Activated gamma-delta T cell (primary cell): Measurements from ENCODE around the gene ERG28.
"Not testable (repeated sequence)": the region's sequence is repeated elsewhere in the genome, so short reads cannot be mapped to it uniquely, and the experiment has no call there.

Experiments used
- DNase-seq: peaks from one replicate; lab custom pipeline; 2025; lab: John Stamatoyannopoulos, UW
- total RNA-seq, 2 donors: gene quantifications; one replicate each; lab custom pipeline; 2026; lab: John Stamatoyannopoulos, UW

The ERG28 gene, protein sequence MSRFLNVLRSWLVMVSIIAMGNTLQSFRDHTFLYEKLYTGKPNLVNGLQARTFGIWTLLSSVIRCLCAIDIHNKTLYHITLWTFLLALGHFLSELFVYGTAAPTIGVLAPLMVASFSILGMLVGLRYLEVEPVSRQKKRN
- 22.5 to 23.2 reads per million in 2 donors for total RNA-seq

DNA sequence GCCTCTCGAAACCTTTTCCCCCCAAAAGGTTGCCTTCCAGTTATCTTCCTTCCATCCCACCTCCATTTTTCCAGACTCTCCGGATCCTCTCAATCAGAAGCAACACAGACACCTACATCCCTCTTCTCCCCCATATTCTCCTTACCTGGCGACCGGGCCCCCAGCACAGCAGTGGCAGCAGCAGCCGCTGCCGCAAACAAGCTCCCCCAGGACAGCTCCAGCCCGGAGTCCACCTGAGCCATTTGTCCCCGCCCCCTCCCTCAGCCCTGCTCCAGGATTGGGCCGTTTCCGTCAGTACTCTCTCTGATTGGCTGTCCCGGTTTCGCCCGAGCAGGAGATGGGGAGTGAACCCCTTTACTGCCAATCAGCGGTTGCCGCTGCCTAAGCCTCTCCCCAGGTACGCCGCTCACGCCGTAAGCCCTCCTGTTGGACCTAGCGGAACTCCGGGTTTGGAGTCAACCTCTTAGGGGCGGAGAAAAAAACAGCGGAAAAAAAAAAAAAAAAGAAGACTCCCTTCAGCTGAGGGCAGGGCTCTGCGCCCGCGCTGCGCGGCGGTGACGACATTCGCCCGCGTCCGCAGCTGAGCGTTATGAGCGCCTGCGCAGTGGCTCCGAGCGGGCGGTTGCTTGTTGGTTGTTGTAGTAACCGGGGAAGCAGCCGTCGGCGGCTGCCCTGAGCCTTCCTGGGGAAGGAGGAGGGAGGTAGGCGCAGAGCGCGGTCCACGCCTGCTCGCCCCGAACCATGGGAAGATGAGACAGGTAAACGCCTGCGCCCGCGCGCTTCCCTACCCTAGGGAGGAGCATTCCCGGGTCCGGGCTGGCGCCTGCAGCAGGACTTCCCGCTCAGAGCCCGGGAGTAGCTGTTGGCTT, at the start of gene ERG28, which contains the start of gene TTLL5:
TSS of gene ERG28 (minus strand) at position 247 of the 869 bp plus-strand sequence. CDS start 3,374 bp downstream, outside the sequence.
TSS of gene TTLL5 (plus strand) at position 617 of the 869 bp plus-strand sequence. CDS start 1,904 bp downstream, outside the sequence.
- DNase-seq, result peak; percentile 95

- no peak for DNase-seq
These were observed 48.6 kb upstream of the ERG28 start for GRCh38 chr14:75709207-75709812.

DNA sequence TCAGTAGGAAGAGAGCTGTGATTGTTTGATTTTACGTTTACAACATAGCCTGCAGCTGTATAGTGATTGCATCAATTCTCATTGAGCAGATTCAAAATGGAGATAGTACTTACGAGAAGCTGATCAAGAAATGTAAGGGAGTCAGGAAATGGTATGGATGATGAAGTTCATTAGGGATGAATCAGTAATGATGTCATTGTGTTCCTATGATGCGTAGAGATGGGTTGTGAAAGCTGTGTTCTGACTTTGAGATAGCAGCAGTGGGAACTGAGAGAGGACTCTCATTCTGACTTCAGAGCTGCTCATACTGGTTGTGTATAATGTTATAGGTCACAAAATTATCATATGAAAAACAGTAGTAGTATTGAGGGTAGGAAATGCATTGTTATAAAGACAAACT, 44.3 kb upstream of the ERG28 start:
- no peak for DNase-seq

DNA sequence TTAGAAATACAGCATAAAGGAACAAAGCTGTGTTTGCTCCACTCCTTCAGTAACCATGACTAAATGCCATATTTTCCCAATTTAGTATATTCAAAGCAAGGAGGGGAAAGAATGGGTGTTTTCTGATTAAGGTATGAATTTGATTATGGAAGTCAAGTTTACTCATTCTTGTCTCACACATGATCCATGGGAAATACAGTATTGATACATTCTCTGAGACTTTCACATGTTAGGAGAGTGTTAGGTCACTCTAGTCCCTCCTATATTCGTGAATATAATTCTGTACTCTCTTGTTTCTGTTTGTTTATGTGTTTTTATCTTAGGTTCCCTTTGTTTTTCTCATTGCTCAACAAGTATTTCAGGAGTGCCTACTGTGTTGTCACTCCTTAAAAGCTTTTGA, 42.8 kb upstream of the ERG28 start:
- DNase-seq, result no peak

- DNase-seq, result no peak
These were observed 42.1 kb upstream of the ERG28 start for GRCh38 chr14:75702616-75703261.

GRCh38 chr14:75702122-75702521, 41.4 kb upstream of the ERG28 start:
- no peak for DNase-seq

DNA sequence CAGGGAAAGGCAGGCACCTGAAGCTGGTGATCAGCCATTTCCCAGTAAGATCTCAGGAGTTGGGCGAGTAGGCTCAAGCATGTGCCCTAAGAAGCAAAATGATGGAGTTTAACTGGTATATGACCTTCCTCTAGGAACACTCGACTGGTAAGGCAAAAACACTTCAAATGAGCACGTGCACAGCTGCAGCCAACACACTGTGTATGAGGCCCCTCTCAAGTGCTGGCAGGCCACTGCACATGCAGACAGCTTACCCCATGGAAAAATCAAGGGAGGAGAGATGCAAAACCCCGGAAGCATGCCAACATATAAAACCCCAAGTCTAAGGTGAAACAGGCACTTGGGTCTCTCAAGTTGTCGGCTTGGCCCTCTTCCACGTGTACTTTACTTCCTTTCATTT, 39.6 kb upstream of the ERG28 start:
- DNase-seq, result no peak

DNA sequence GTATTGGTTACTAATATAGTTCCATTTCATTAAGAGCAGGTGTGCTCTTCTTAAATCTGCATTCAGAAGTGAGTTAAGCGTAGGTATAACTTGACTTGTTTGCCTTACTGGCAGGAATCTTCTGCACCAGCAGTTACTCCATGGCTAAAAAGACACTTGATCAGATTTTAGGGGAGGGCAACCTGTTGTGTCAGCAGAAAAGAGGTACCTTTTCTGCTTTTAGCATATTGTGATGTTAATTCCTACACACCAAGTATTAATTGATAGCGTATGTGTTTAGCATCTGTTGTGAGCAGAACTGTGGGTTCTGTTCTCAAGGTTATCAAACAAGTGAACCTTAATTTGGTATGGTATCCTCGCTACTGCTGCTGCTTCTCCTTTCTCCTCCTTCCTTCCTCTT, 38.7 kb upstream of the ERG28 start:
- DNase-seq, result no peak

DNA sequence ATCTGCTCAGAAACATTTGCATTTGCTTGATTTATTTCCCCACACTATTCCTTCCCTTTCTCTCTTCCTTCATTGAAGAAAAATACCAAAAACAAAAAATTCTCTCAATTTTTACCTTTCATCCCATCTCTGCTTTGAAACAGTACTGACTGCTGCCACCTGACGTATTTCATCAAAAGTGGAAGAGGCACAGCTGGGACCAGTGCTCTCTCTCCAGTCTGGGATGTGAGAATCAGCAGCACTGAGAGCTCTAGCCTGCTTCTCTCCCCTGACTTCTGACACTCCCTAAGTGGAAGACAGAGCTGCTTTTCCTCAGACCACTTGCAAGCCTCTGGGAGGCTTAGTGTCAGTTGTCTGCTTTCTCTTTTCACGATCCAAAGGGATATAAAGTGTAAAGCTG, 37.2 kb upstream of the ERG28 start:
- no peak for DNase-seq

- DNase-seq, result no peak
These were observed 36.7 kb upstream of the ERG28 start for GRCh38 chr14:75697386-75697785.

- not testable (repeated sequence) for DNase-seq
These were observed 34.3 kb upstream of the ERG28 start for GRCh38 chr14:75695025-75695424.

DNA sequence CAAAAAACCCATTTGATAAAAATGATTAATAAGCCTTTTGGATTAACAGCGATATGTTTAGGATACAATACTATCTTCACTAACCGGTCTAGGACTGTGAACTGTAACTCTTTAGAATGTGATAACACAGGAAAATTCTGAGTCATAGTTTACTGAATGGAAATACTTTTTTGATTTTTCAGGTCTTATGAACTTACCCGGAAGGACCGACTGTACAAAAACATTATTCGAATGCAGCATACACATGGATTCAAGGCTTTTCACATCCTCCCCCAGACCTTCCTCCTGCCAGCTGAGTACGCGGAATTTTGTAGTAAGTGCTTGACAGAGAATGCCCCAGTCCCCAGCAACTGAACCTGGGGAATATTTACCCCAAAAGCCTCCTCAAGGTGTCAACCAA, 29.3 kb upstream of the ERG28 start:
- DNase-seq, result no peak

DNA sequence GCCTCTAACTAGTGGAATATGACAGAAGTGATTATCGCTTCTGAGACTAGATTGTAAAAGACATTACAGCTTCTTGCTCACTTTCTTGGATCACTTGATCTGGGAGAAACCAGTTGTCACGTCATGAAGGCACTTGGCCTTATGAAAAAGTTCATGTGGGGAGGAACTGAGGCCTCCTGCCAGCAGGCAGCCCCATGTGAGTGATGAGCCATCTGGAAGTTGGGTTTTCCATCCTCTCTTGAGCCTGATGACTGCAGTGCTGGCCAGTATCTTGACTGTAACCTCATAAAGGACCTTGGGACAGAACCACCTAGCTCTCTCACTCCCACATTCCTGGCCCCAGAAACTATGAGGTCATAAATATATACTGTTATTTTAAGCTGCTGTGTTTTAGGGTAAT, 28.3 kb upstream of the ERG28 start:
- DNase-seq, result no peak

DNA sequence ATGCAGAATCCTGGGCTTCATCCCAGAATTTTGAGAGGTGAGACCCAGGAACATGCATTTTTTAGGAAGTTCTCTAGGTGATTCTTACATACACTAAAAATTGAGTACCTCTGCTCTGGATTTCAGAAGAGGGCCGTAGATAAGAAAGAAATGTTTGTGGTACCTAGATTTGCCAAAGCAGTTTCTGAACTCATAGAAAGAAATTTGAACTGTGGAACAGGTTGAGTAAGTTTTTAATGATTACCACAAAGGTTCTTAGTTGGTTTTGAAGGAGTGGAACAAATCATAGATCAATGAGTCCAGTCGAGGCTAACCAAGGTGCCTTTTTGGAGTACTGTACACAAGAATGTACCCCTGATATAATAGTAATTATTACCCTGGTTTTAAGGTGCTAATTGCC, 25.2 kb upstream of the ERG28 start:
- DNase-seq, result no peak

DNA sequence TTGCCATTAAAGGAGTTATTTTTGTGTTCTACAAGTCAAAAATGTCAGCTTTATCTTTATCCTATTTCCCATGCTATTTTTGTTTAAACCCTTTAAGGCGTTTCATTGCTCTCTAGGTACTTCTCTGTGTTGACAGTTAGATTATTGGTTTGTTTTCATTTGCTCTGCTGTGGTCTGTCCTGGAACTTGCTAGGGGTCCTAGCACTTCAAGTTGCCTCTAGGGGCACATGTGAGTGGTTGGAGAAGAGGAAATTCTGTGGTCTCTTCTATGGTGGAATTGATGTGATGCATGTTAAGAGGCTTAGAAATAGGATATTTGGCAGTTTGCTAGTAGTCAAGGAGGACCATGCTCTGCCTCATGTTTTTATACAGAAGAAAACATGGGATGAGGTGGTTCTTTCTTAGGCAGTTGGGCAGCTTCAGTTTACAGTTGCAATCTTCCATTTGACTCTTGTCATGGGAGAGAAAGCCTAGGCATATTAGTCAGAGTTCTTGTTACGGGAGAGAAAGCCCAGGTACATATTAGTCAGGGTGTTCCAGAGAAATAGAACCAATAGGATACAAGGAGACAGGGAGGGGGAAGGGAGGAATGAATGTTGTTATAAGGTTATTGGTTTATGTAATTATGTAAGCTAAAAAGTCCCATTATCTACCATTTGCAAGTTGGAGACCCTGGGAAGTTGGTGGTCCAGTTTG, 14.7 kb upstream of the ERG28 start:
- no peak for DNase-seq

GRCh38 chr14:75673345-75674035, 12.8 kb upstream of the ERG28 start:
- DNase-seq, result no peak

GRCh38 chr14:75672605-75673192, 12.0 kb upstream of the ERG28 start:
- no peak for DNase-seq

GRCh38 chr14:75667099-75667765, 6.6 kb upstream of the ERG28 start:
- DNase-seq, result no peak

GRCh38 chr14:75662966-75663365, 2.3 kb upstream of the ERG28 start:
- DNase-seq, result no peak

DNA sequence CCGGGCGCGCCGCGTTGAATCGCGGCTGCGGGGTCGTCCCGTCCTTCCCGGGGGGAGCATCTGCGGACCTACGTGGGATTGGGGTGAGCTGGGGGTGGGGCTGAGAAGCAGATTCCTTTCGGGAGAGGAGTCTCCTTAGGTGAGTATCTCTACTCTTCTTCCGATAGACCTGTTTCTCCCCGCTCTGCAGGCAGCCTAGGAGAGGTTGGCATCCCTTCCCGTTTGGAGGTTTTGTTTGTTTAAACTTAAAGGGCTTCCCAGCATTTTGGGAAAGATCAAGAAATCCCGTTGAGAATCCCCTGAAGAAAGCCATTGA, 781 bp upstream of the ERG28 start:
- DNase-seq, result no peak
